K562 (cell line): ENCODE results near the gene UBE2S. TPM values are rescaled to one million over a fixed set of nuclear protein-coding genes. Genes with fewer than 3 reads are reported as not detected.

ENCODE experiments used
- ADNP ChIP-seq: fragments of 200-800 bp; sonication (Bioruptor generic); IDR thresholded peaks from 2 replicates; pipeline ENCODE4 v1.6.1; 2016; ENCODE audit warnings: missing genetic modification characterization, missing compliant biosample characterization
- BCOR ChIP-seq: fragments of 450-650 bp; IDR thresholded peaks from 2 replicates; pipeline ENCODE4 v1.6.1; 2016
- GABPB1 ChIP-seq: sonication (generic); formaldehyde crosslinking; IDR thresholded peaks from 2 replicates; pipeline ENCODE4 v1.8.0; 2022; ENCODE audit warnings: mild to moderate bottlenecking, missing genetic modification reagents
- HDAC3 ChIP-seq: fragments of 450-650 bp; IDR thresholded peaks from 2 replicates; pipeline ENCODE4 v1.6.1; 2018; ENCODE audit warnings: borderline replicate concordance, mild to moderate bottlenecking, moderate library complexity; ENCODE audit not compliant: partially characterized antibody
- HDGF ChIP-seq: fragments of 450-650 bp; IDR thresholded peaks from 2 replicates; pipeline ENCODE4 v1.6.1; 2016
- MCM2 ChIP-seq: fragments of 450-650 bp; IDR thresholded peaks from 2 replicates; pipeline ENCODE4 v1.6.1; 2017; ENCODE audit warnings: low read depth, mild to moderate bottlenecking
- PRPF4 ChIP-seq: fragments of 200-400 bp; formaldehyde crosslinking; IDR thresholded peaks from one replicate; pipeline ENCODE4 v1.6.1; 2017; ENCODE audit warnings: low read length, low read depth, mild to moderate bottlenecking; ENCODE audit not compliant: insufficient read depth, poor library complexity, severe bottlenecking
- SMAD1 ChIP-seq: fragments of 150-350 bp; IDR thresholded peaks from 2 replicates; pipeline ENCODE4 v1.6.1; 2014; ENCODE audit warnings: low read length, low read depth; ENCODE audit not compliant: partially characterized antibody
- XRCC3 ChIP-seq: fragments of 450-650 bp; IDR thresholded peaks from 2 replicates; pipeline ENCODE4 v1.6.1; 2017; ENCODE audit warnings: mild to moderate bottlenecking, moderate library complexity
- ZFP30 ChIP-seq: fragments of 250-450 bp; sonication (Bioruptor Pico); IDR thresholded peaks from 2 replicates; pipeline ENCODE4 v1.8.0; 2022; ENCODE audit warnings: moderate library complexity, mild to moderate bottlenecking, inconsistent platforms, borderline replicate concordance
- ZNF146 ChIP-seq: IDR thresholded peaks from one replicate; pipeline ENCODE4 v1.6.1; 2018; ENCODE audit warnings: missing compliant biosample characterization; ENCODE audit not compliant: unreplicated experiment
- polyA plus RNA-seq, 8 experiments: library from polyadenylated mRNA; depleted of rRNA in 4 of 8; stranded (reverse) in 5 of 8; unstranded in 3 of 8; fragments of >200 nt; fragmentation: Nextera tagmentation in 2 of 8; fragmentation: Illumina TruSeq in 1 of 8; extraction: Ambion mirVana in 2 of 8; extraction: Trizol in 1 of 8; gene quantifications; 2 replicates each; pipeline versions ENCODE4 v1.2.1 to v1.2.3, GENCODE V29; 2011 to 2014; ENCODE audit warnings: inconsistent platforms in 1 of 8, missing spikeins in 1 of 8
- total RNA-seq, 7 experiments: library from RNA; depleted of rRNA in 6 of 7; stranded (reverse); fragments of >200 nt in 6 of 7; fragmentation: Illumina TruSeq in 2 of 7; extraction: Trizol in 2 of 7; gene quantifications; 2 replicates each; pipeline versions ENCODE4 v1.2.1 to v1.2.3, GENCODE V29; 2011 to 2021; ENCODE audit warnings: low replicate concordance in 1 of 7
- TF ChIP-seq, protein P1 (sequence below): fragments of 200-400 bp; formaldehyde crosslinking; IDR thresholded peaks from 2 replicates; pipeline ENCODE4 v1.6.1; 2017; ENCODE audit warnings: mild to moderate bottlenecking, low read depth, low read length, moderate library complexity
- TF ChIP-seq, protein P2 (sequence below): fragments of 450-650 bp; IDR thresholded peaks from 2 replicates; pipeline ENCODE4 v1.6.1; 2018; ENCODE audit not compliant: partially characterized antibody
- TF ChIP-seq, protein P3 (sequence below): fragments of 450-650 bp; conservative IDR thresholded peaks from 2 replicates; pipeline ENCODE4 v1.6.1; 2016; ENCODE audit warnings: missing genetic modification characterization, low read depth, mild to moderate bottlenecking, missing compliant biosample characterization, moderate library complexity
- TF ChIP-seq, protein P4 (sequence below), 2 experiments: fragments of 450-650 bp; IDR thresholded peaks; 2 replicates each; pipeline ENCODE4 v1.6.1; 2016
- TF ChIP-seq, protein P5 (sequence below): sonication (generic); formaldehyde crosslinking; IDR thresholded peaks from 2 replicates; pipeline ENCODE4 v1.8.1; 2023; ENCODE audit warnings: mild to moderate bottlenecking, missing genetic modification reagents

The UBE2S gene
- total and polyA plus RNA-seq, 9 of the 15 experiments (the other 6 are each of a cell fraction or from before 2014, with no cell fraction given), result 1.5 to 1,305 (median 157) TPM

DNA sequence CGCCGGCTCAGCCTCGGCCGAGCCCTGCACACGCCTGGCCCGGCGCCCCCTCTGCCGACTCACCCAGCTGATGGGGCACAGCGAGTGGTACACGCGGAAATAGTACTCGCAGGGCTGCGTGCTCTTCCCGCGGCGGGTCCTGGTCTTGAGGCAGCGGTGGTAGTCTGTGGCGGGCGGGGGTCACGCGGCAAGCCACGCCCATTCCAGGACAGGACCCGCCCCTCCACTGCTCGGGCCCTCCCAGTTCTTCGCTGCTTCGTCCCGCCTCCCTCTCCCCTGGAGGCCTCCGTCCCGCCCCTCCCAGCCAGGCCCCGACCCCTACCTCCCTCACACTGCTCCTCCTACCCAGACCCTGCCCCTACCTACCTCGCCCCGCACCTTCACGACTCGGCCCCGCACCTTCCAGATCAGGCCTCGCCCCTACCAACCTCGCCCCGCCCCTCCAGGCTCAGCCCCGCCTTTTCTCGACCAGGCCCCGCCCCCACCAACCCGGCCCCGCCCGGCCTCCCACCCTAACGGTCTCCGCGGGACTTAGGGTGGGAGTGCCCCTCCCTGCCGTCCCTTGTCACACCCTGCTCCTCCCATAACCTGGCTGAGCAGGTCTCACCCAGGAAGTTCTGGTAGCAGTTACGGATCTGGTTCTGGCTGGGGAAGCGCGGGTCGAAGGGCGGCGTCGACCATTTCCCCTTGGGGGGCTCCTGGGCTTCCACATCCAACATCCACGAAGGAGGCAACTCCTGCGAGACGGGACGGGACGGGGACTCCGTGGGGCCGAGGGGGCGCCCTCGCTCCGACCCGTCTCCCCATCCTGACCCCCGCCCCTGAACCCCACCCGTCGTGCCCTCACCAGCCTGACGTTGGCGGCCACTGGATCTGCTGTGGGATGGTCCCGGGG lies 53.5 kb downstream of the UBE2S start (continued):
- TF ChIP-seq, protein P1, sequence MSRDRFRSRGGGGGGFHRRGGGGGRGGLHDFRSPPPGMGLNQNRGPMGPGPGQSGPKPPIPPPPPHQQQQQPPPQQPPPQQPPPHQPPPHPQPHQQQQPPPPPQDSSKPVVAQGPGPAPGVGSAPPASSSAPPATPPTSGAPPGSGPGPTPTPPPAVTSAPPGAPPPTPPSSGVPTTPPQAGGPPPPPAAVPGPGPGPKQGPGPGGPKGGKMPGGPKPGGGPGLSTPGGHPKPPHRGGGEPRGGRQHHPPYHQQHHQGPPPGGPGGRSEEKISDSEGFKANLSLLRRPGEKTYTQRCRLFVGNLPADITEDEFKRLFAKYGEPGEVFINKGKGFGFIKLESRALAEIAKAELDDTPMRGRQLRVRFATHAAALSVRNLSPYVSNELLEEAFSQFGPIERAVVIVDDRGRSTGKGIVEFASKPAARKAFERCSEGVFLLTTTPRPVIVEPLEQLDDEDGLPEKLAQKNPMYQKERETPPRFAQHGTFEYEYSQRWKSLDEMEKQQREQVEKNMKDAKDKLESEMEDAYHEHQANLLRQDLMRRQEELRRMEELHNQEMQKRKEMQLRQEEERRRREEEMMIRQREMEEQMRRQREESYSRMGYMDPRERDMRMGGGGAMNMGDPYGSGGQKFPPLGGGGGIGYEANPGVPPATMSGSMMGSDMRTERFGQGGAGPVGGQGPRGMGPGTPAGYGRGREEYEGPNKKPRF, result no peak
- TF ChIP-seq HDAC3 (no peak), ZFP30 (CRISPR knock-in tag) (no peak), XRCC3 (no peak), ZNF146 (CRISPR knock-in tag) (no peak), ADNP (tag) (no peak), MCM2 (no peak), BCOR (no peak), SMAD1 (no peak), GABPB1 (peak; percentile 40; the same call in 1 of the 2 replicates), HDGF (no peak), PRPF4 (no peak)
- TF ChIP-seq, protein P2, sequence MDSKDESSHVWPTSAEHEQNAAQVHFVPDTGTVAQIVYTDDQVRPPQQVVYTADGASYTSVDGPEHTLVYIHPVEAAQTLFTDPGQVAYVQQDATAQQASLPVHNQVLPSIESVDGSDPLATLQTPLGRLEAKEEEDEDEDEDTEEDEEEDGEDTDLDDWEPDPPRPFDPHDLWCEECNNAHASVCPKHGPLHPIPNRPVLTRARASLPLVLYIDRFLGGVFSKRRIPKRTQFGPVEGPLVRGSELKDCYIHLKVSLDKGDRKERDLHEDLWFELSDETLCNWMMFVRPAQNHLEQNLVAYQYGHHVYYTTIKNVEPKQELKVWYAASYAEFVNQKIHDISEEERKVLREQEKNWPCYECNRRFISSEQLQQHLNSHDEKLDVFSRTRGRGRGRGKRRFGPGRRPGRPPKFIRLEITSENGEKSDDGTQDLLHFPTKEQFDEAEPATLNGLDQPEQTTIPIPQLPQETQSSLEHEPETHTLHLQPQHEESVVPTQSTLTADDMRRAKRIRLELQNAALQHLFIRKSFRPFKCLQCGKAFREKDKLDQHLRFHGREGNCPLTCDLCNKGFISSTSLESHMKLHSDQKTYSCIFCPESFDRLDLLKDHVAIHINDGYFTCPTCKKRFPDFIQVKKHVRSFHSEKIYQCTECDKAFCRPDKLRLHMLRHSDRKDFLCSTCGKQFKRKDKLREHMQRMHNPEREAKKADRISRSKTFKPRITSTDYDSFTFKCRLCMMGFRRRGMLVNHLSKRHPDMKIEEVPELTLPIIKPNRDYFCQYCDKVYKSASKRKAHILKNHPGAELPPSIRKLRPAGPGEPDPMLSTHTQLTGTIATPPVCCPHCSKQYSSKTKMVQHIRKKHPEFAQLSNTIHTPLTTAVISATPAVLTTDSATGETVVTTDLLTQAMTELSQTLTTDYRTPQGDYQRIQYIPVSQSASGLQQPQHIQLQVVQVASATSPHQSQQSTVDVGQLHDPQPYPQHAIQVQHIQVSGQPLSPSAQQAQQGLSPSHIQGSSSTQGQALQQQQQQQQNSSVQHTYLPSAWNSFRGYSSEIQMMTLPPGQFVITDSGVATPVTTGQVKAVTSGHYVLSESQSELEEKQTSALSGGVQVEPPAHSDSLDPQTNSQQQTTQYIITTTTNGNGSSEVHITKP, result peak; percentile 87
- TF ChIP-seq, protein P3, sequence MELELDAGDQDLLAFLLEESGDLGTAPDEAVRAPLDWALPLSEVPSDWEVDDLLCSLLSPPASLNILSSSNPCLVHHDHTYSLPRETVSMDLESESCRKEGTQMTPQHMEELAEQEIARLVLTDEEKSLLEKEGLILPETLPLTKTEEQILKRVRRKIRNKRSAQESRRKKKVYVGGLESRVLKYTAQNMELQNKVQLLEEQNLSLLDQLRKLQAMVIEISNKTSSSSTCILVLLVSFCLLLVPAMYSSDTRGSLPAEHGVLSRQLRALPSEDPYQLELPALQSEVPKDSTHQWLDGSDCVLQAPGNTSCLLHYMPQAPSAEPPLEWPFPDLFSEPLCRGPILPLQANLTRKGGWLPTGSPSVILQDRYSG, result no peak
- TF ChIP-seq, protein P4, sequence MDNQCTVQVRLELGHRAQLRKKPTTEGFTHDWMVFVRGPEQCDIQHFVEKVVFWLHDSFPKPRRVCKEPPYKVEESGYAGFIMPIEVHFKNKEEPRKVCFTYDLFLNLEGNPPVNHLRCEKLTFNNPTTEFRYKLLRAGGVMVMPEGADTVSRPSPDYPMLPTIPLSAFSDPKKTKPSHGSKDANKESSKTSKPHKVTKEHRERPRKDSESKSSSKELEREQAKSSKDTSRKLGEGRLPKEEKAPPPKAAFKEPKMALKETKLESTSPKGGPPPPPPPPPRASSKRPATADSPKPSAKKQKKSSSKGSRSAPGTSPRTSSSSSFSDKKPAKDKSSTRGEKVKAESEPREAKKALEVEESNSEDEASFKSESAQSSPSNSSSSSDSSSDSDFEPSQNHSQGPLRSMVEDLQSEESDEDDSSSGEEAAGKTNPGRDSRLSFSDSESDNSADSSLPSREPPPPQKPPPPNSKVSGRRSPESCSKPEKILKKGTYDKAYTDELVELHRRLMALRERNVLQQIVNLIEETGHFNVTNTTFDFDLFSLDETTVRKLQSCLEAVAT (IDR thresholded peaks at IDR 0.05), result no peak
- TF ChIP-seq, protein P5, sequence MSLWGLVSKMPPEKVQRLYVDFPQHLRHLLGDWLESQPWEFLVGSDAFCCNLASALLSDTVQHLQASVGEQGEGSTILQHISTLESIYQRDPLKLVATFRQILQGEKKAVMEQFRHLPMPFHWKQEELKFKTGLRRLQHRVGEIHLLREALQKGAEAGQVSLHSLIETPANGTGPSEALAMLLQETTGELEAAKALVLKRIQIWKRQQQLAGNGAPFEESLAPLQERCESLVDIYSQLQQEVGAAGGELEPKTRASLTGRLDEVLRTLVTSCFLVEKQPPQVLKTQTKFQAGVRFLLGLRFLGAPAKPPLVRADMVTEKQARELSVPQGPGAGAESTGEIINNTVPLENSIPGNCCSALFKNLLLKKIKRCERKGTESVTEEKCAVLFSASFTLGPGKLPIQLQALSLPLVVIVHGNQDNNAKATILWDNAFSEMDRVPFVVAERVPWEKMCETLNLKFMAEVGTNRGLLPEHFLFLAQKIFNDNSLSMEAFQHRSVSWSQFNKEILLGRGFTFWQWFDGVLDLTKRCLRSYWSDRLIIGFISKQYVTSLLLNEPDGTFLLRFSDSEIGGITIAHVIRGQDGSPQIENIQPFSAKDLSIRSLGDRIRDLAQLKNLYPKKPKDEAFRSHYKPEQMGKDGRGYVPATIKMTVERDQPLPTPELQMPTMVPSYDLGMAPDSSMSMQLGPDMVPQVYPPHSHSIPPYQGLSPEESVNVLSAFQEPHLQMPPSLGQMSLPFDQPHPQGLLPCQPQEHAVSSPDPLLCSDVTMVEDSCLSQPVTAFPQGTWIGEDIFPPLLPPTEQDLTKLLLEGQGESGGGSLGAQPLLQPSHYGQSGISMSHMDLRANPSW, result no peak
